Choroid plexus epithelial cell (primary cell): ENCODE data around the gene METRNL.
"Not testable (repeated sequence)": the region's sequence is repeated elsewhere in the genome, so short reads cannot be mapped to it uniquely, and the experiment has no call there.

Experiments
- DNase-seq: peaks from one replicate; pipeline ENCODE4 v3.0.0-alpha.2; 2010; ENCODE audit warnings: low read depth
- H3K4me3 ChIP-seq: 2 replicates; pipeline ENCODE4 v1.5.1; 2011; ENCODE audit warnings: low read depth, mild to moderate bottlenecking, control low read depth, low read length, moderate library complexity
- TF ChIP-seq, protein P1 (sequence below): conservative IDR thresholded peaks from 2 replicates; pipeline ENCODE4 v1.5.1; 2011; ENCODE audit warnings: low read depth, mild to moderate bottlenecking, control low read depth, inconsistent platforms, low read length, moderate library complexity

METRNL gene

GRCh38 chr17:83064732-83065659 is 14.4 kb upstream of the METRNL start:
- H3K4me3 ChIP-seq, result no peak overlapping the region
- no peak for DNase-seq
- TF ChIP-seq, protein P1, sequence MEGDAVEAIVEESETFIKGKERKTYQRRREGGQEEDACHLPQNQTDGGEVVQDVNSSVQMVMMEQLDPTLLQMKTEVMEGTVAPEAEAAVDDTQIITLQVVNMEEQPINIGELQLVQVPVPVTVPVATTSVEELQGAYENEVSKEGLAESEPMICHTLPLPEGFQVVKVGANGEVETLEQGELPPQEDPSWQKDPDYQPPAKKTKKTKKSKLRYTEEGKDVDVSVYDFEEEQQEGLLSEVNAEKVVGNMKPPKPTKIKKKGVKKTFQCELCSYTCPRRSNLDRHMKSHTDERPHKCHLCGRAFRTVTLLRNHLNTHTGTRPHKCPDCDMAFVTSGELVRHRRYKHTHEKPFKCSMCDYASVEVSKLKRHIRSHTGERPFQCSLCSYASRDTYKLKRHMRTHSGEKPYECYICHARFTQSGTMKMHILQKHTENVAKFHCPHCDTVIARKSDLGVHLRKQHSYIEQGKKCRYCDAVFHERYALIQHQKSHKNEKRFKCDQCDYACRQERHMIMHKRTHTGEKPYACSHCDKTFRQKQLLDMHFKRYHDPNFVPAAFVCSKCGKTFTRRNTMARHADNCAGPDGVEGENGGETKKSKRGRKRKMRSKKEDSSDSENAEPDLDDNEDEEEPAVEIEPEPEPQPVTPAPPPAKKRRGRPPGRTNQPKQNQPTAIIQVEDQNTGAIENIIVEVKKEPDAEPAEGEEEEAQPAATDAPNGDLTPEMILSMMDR, result no peak

GRCh38 chr17:83065660-83066542 is 13.5 kb upstream of the METRNL start:
- no peak overlapping the region for H3K4me3 ChIP-seq
- TF ChIP-seq, protein P1, result no peak
- no peak for DNase-seq

- DNase-seq, H3K4me3 ChIP-seq: not testable (repeated sequence)
These were observed 12.9 kb upstream of the METRNL start for GRCh38 chr17:83066543-83066890.

GRCh38 chr17:83067071-83067717 is 12.2 kb upstream of the METRNL start:
- DNase-seq, result no peak
- TF ChIP-seq, protein P1, result no peak
- H3K4me3 ChIP-seq, result no peak overlapping the region

GRCh38 chr17:83067718-83068261 is 11.6 kb upstream of the METRNL start:
- no peak overlapping the region for H3K4me3 ChIP-seq
- no peak for DNase-seq

DNA sequence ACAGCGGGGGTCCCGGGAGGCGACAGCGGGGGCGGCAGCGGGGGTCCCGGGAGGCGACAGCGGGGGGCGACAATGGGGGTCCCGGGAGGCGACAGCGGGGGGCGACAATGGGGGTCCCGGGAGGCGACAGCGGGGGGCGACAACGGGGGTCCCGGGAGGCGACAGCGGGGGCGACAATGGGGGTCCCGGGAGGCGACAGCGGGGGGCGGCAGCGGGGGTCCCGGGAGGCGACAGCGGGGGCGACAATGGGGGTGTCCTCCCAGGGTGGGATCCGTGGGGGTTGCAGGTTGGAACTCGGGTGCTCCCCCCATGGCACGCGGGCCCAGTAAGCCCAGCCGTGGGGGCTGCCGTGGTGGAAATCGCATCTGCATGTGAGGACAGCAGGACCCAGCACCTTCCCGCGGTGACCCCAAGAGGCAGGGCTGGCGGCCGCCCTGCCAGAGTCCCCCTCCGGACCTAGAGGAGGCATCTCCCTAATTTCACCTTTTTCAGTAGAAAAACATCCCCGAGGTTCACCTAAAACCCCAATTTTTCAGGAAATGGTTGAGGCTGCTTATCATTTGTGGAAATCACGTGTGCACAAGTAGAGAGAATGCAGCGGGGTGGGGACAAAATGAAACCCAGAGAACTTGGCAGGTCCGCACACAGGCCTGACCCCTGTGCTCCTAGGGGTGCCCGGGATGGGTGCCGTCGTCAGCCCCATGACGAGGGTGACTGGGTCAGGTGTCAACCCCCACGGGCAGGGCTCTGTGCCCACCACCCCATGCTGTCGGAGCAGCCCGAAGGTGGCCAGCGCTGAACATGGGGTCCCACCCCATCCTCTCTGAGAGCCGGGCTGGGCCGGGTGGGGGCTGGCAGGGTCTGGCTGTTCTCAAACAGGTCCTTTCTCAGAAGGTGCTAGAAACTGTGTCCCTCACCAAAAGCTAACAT is 10.5 kb upstream of the METRNL start:
- TF ChIP-seq, protein P1, result no peak
- DNase-seq, result no peak
- no peak overlapping the region for H3K4me3 ChIP-seq

More at GRCh38 chr17:83067718-83068261, 11.6 kb upstream of the METRNL start:
- TF ChIP-seq, protein P1, result peak; percentile 18
